Esophagus squamous epithelium (tissue), 5 donors: Measurements from ENCODE around the gene TNS1. TPM values are rescaled to one million over a fixed set of nuclear protein-coding genes. Genes with fewer than 3 reads are reported as not detected.

Experiments
- DNase-seq: peaks from one replicate; lab custom pipeline; 2025; lab: John Stamatoyannopoulos, UW
- H3K27ac ChIP-seq, 4 donors: fragments of 200-600 bp; sonication (generic); one replicate each; pipeline ENCODE4 v1.5.1; 2016 to 2019; ENCODE audit warnings: mild to moderate bottlenecking in 1 of 4
- H3K27me3 ChIP-seq, 4 donors: fragments of 200-600 bp; sonication (generic); 1 replicate in 3 of 4; 2 replicates in 1 of 4; pipeline versions ENCODE4 v1.5.1 to v1.6.0; 2017 to 2021; ENCODE audit warnings: antibody characterized with exemption in 1 of 4
- H3K36me3 ChIP-seq, 3 donors: fragments of 200-600 bp; sonication (generic); one replicate each; pipeline ENCODE4 v1.5.1; 2016 to 2019
- H3K4me1 ChIP-seq, 3 donors: fragments of 200-600 bp; sonication (generic); one replicate each; pipeline ENCODE4 v1.5.1; 2017 to 2019
- H3K4me3 ChIP-seq, 4 donors: fragments of 200-600 bp; sonication (generic); 1 replicate in 3 of 4; 2 replicates in 1 of 4; pipeline ENCODE4 v1.5.1; 2016 to 2019; ENCODE audit warnings: mild to moderate bottlenecking in 2 of 4, moderate library complexity in 1 of 4
- H3K9me3 ChIP-seq, 3 donors: fragments of 200-600 bp; sonication (generic); one replicate each; pipeline ENCODE4 v1.5.1; 2016 to 2019
- CTCF ChIP-seq, 6 experiments: fragments of 450-650 bp in 4 of 6; fragments of 200-600 bp in 2 of 6; sonication (generic) in 2 of 6; IDR thresholded peaks; one replicate each; pipeline ENCODE4 v1.5.1; 2016 to 2019; ENCODE audit warnings: antibody characterized with exemption in 6 of 6, mild to moderate bottlenecking in 4 of 6, moderate library complexity in 4 of 6
- POLR2A ChIP-seq, 4 donors: fragments of 450-650 bp; IDR thresholded peaks; one replicate each; pipeline ENCODE4 v1.6.1; 2017; ENCODE audit warnings: antibody characterized with exemption in 4 of 4, mild to moderate bottlenecking in 4 of 4, moderate library complexity in 3 of 4
- WGBS, 2 donors: methylation state at CpG; one replicate each; pipeline ENCODE4 v1.1.5; 2018; 5-methylcytosine and 5-hydroxymethylcytosine counted together
- intact Hi-C: fragments of 100-400 bp; cut with DNase I; formaldehyde crosslinking; loops from one replicate; pipeline ENCODE4 v1.15.0; 2022
- total RNA-seq, 4 donors: library from RNA; depleted of rRNA; stranded (reverse); fragments of >200 nt; gene quantifications; one replicate each; pipeline ENCODE4 v1.1.0, GENCODE V29; 2016
- donor health status: DM: yes; HTN: yes; CAD: no.

Gene TNS1
- total RNA-seq, 4 donors from 2014 or later: 34.7 to 201 (median 59.2) TPM

DNA sequence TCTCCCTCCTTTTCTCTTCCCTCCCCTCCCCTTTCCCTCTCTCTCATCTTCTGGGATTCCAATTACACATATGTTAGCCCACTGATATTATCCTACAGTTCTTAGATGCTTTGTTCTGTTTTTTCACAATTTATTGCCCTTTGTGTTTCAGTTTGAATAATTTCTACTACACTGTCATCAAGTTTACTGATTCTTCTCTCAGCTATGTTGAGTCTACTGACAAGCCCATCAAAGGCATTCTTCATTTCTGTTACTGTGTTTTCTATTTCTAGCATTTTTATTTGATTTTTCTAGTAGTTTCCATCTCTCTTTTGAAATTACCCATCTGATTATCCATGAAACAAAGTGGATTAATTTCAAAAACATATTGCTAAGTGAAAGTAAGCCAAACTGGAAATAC lies 219.6 kb downstream of the TNS1 start:
- H3K36me3 ChIP-seq: peaks cover 0 to 11% (median 0%) of the 10 kb centered on the region in 3 donors
- TF ChIP-seq CTCF (IDR thresholded peaks at IDR 0.05) (no peak), POLR2A (IDR thresholded peaks at IDR 0.05) (no peak)
- H3K27me3 ChIP-seq: no peaks in the 10 kb centered on the region
- DNase-seq: no peak
- H3K4me3 ChIP-seq: no peak overlapping the region
- H3K4me1 ChIP-seq: peaks cover 0 to 10% (median 5%) of the 10 kb centered on the region in 3 donors
- intact Hi-C loops: loop anchor here (10.0 kb wide), 1 partner anchor 282 kb away; the partner anchor contains the start of gene RUFY4
- H3K27ac ChIP-seq: no peak overlapping the region
- H3K9me3 ChIP-seq: peaks cover 0 to 7% (median 0%) of the 10 kb centered on the region in 3 donors

DNA sequence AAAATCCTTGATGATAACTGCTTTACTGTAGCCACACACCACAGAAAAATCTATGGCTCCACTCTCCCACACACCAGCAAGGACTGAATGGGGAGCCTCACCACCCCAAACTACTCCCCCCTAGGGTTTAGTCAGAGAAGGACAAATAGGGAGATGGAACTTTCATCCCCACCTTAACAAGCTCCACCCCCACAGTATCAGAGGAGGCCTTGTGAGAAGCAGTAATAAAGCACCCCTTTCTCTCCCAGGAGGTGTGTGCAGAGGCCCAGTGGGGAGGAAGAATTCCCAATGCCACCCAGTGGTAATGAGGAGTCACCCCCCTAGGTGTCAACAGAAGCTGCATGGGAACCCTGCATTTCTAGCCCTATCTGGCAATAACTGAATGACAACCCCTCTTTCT lies 224.9 kb downstream of the TNS1 start:
- Histone ChIP-seq H3K36me3 (no peaks in the 10 kb centered on the region), H3K27me3 (no peaks in the 10 kb centered on the region), H3K9me3 (peaks cover 0 to 2% (median 0%) of the 10 kb centered on the region in 3 donors), H3K4me3 (no peak overlapping the region), H3K4me1 (peaks cover 0 to 4% (median 0%) of the 10 kb centered on the region in 3 donors), H3K27ac (no peak overlapping the region)
- TF ChIP-seq POLR2A (IDR thresholded peaks at IDR 0.05) (no peak), CTCF (IDR thresholded peaks at IDR 0.05) (no peak)
- intact Hi-C loops: no loop called here
- DNase-seq: no peak

- H3K27me3 ChIP-seq: no peaks in the 10 kb centered on the region
- no peak overlapping the region for H3K27ac ChIP-seq
- no peak overlapping the region for H3K4me3 ChIP-seq
- H3K4me1 ChIP-seq: peaks cover 0 to 4% (median 0%) of the 10 kb centered on the region in 3 donors
- TF ChIP-seq POLR2A (IDR thresholded peaks at IDR 0.05) (no peak), CTCF (IDR thresholded peaks at IDR 0.05) (no peak)
- H3K36me3 ChIP-seq: no peaks in the 10 kb centered on the region
- no peaks in the 10 kb centered on the region for H3K9me3 ChIP-seq
- no peak for DNase-seq
- intact Hi-C loops: no loop called here
Measured at GRCh38 chr2:217776631-217777030, 226.2 kb downstream of the TNS1 start.

DNA sequence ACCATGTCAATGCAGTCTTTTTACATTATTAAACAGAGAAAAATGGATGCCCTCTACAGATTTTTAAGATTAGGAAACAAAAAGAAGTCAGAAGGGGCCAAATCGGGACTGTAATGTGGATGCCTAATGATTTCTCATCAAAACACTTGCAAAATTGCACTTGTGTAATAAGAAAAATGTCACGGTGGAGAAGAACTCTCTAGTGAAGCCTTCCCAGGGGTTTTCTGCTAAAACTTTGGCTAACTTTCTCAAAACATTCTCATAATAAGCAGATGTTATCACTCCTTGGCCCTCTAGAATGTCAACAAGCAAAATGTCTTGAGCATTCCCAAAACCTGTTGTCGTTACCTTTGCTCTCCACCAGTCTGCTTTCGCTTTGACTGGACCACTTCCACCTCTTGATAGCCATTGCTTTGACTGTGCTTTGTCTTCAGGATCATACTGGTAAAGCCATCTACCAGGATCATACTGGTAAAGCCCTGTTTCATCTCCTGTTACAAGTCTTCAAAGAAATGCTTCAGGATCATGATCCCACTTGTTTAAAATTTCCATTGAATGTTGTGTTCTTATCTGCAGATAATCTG lies 226.8 kb downstream of the TNS1 start:
- no peaks in the 10 kb centered on the region for H3K36me3 ChIP-seq
- TF ChIP-seq POLR2A (IDR thresholded peaks at IDR 0.05) (no peak), CTCF (IDR thresholded peaks at IDR 0.05) (no peak)
- H3K27ac ChIP-seq: no peak overlapping the region
- intact Hi-C loops: no loop called here
- no peaks in the 10 kb centered on the region for H3K27me3 ChIP-seq
- no peaks in the 10 kb centered on the region for H3K9me3 ChIP-seq
- no peak overlapping the region for H3K4me3 ChIP-seq
- WGBS, 2 donors: 46 to 59% methylated on average over 4 of the region's 4 CpGs
- peaks cover 0 to 4% (median 0%) of the 10 kb centered on the region in 3 donors for H3K4me1 ChIP-seq
- DNase-seq: no peak

- Histone ChIP-seq H3K9me3 (no peaks in the 10 kb centered on the region), H3K27me3 (no peaks in the 10 kb centered on the region), H3K27ac (no peak overlapping the region), H3K4me1 (peaks cover 0 to 4% (median 0%) of the 10 kb centered on the region in 3 donors), H3K4me3 (no peak overlapping the region), H3K36me3 (no peaks in the 10 kb centered on the region)
- 75 to 81% methylated on average over 3 of the region's 3 CpGs for WGBS, 2 donors
- TF ChIP-seq CTCF (IDR thresholded peaks at IDR 0.05): no peak
- no peak for TF ChIP-seq POLR2A (IDR thresholded peaks at IDR 0.05)
- intact Hi-C loops: no loop called here
- no peak for DNase-seq
Measured at GRCh38 chr2:217774232-217774631, 228.6 kb downstream of the TNS1 start.
